GM19455 (cell line): ENCODE data around the gene WIPF2.

ENCODE experiments used
- ATAC-seq: cut with Tn5 transposase; IDR thresholded peaks from one replicate; pipeline ENCODE4 v1.9.1; 2021; ENCODE audit not compliant: unreplicated experiment

The WIPF2 gene

DNA sequence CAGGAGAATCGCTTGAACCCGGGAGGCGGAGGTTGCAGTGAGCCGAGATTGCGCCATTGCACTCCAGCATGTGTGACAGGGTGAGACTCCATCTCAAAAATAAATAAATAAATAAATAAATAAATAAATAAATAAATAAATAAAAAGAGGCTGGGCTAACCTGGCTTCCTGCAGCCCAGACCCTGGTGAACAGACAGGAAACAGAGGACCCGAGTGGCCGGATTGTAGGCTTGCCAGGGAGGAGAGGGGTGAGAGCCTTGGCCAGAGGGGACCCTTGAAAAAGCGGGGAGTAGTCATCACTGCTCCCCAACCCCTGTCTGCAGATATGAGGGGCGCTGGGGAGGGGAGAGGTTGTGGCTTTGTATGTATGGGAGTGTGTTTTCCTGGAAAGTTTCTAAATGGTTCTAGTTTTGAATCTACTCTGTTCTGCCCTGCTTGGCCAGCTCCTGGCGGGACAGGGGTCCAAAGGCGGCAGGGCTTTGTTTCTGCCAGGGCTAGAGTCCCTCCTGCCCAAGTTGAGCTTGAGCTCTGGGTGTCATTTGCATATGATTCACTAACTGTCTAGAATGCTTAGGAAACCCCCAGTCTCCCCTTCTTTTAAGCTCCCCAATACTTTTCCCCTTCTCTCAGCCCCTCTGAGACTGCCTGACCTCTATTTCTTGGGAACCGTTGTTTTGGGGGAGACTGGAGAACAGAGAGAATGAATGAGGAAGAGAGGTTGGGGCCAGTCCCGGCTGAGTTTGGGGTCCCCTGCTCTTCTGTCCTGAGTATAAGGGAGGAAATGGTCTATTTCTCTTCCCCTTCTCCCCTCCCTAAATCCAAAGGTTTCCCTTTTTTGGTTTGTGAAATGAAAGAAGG, 106.3 kb downstream of the WIPF2 start:
- ATAC-seq = no peak

DNA sequence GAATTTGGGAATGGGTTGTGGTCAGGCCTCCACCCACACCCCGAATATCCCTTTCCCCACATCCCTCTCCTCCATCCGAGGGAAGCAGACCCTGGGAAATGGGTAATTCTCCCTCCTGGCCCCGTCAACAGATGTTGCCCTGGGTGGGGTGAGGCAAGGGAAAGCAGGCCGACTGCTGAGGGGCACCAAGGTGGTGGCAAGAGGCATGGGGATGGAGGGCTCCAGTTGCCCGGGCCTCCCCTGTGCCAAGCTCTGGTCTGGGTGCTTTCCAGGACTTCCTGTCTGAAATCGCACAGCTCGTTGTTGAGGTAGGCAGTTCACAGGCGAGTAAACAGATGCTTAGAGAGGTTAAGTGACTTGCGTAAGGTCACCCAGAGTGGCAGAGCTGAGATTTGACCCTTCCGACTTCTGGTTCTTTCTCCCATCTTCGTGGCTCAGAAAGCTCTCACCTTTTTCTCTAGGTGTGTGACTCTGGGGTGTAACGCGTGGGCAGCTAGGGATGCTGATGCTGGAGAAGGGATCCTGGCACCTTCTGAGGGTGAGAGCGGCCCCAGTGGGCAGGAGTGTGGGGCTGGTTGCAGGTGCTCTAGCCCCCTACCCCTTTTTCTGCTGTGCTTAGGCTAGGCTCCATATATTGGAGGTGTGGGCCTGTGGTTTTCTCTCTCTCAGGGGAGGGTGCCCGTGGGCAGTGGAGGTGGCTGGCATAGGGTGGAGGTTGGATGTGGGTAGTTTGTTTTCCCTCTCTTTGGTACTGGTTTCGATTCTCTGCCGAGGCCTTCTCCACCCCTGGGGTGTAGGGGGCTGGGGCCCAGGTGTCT, 107.1 kb downstream of the WIPF2 start:
- no peak for ATAC-seq

DNA sequence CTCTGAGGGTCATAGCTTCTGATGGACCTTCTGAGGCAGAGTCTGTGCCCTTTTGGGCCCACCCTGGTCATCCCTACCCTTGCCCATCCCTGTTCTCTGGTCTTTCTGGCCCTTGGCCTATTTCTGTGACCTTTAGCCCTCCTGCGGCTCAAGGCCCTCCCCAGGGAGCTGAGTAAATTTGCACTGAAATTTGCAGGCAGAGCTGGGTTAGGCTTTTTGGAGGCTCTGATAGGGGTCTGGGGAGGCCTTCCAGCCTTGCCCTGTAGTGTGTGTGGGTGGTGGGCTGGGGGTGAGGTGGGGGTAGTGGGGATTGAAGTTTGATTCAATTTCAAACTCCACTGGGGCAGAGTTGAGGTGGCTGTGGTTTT, 107.7 kb downstream of the WIPF2 start:
- no peak for ATAC-seq

DNA sequence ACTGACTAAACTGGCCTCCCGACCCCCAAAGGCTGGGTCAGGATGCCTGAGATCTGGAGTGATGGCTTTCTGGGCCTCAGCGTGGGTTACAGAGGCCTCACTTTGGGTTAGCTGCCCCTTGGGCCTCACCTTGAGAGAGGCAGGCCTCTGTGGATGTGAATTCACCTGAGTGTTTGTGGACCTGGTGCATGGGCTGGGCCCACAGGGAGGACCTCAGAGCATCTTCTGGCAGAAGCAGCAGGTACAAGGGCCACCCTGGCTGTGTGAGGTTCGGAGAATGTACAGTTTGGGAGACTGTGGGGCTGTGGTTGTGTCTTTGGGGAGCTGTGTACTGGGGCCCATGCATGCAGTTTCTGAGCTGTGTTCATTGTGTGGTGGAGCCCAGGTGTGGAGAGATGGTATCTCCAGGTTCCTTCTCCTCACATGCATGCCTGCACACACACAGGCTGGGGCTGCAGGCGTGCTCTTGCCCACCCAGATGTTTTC, 108.2 kb downstream of the WIPF2 start:
- ATAC-seq = no peak

DNA sequence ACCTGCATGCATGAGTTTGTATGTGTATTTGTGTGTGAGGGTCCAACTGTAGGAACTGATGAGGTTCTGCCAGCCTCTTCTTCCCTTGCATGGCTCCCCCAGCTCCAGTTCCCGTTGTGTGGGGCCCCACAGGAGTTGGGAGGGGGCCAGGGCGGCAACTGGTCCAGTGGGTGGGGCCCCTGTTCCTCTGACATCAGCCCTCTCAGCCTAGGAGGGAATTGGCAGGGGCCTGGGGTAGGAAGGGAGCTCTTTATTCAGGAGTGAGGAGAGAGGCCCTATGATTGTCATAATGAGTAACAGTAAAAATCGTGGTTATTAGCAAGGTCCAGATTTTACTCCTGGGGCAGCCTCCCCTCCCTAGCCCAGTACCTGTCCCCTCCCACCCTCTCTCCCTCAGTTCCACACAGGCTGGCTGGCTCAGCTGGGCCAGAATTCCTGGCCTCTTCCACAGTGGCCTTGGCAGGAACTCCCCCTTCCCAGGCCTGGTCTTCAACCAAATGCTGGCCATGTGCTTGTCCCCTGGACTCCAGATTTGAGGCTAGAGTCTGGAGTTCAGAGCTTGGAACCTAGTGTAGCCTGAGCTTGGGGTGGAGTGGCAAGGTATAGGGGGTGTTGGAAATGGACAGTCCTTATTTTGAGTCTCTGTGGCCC, 108.8 kb downstream of the WIPF2 start:
- no peak for ATAC-seq

DNA sequence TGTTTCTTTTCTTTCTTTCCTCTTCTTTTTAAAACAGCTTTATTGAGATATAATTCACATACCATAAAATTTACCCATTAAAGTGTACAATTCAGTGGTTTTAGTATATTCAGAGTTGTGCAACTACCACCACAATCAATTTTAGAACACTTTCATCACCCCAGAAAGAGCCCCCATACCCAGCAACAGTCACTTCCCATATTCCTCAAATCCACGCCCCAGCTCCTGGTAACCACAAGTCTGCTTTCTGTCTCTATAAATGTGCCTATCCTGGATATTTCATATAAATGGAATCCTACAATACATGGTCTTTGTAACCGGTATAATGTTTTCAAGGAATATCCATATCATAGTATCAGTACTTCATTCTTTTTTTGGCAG, 109.3 kb downstream of the WIPF2 start:
- ATAC-seq = no peak

DNA sequence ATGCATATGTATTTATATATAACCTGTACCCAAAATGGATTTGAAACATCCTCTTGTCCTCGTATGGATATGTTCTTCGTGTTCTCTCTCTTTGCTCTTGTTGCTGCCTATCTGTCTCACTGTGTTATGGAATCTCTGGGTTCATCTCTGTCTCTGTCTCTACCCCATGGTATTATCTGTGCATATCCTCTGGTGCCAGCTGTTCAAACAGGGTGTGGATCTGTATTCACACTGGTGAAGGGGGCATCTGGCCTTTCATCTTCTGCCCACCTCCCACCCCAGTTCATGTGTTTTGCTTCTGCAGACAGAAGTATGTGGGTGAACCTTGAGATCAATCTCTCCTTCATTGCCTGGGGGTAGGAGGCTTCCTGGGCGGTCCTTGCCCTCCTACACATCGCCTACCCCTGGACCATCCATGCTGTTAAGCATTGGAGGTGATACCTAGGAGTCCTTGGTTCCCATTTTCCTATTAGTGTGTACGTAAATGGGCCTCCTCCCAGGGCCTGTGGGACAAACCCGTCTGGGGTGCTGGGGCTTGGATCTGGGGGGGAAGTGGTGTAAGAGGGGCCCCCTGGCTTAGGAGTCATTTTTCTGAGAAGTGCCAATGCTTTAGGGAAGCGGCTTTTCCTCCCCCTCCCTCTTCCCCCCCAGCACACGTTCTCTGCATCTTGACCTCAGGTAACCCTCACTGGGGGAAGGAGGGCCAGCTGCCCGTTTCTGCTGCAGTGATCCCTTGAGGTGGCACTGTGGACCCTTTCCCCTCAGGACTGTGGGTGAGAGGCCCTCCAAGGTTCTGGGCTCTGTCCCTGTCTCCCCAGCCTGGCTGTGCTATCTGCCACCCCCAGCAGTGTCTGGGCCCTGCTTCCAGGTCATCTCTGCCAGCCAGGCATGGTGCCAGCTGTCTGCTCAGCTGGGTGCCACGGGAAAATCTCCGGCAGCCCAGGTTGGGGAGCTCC, 111.0 kb downstream of the WIPF2 start:
- no peak for ATAC-seq

DNA sequence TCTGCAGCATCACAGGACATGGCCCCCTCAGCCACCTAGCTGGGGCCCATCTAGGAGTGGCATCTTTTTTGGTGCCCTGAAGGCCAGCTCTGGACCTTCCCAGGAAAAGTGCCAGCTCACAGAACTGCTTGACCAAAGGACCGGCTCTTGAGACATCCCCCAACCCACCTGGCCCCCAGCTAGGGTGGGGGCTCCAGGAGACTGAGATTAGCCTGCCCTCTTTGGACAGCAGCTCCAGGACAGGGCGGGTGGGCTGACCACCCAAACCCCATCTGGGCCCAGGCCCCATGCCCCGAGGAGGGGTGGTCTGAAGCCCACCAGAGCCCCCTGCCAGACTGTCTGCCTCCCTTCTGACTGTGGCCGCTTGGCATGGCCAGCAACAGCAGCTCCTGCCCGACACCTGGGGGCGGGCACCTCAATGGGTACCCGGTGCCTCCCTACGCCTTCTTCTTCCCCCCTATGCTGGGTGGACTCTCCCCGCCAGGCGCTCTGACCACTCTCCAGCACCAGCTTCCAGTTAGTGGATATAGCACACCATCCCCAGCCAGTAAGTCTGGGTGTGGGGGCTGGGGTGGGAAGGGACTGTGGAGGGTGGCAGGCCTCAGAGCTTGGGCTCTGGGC, 111.9 kb downstream of the WIPF2 start:
- no peak for ATAC-seq

DNA sequence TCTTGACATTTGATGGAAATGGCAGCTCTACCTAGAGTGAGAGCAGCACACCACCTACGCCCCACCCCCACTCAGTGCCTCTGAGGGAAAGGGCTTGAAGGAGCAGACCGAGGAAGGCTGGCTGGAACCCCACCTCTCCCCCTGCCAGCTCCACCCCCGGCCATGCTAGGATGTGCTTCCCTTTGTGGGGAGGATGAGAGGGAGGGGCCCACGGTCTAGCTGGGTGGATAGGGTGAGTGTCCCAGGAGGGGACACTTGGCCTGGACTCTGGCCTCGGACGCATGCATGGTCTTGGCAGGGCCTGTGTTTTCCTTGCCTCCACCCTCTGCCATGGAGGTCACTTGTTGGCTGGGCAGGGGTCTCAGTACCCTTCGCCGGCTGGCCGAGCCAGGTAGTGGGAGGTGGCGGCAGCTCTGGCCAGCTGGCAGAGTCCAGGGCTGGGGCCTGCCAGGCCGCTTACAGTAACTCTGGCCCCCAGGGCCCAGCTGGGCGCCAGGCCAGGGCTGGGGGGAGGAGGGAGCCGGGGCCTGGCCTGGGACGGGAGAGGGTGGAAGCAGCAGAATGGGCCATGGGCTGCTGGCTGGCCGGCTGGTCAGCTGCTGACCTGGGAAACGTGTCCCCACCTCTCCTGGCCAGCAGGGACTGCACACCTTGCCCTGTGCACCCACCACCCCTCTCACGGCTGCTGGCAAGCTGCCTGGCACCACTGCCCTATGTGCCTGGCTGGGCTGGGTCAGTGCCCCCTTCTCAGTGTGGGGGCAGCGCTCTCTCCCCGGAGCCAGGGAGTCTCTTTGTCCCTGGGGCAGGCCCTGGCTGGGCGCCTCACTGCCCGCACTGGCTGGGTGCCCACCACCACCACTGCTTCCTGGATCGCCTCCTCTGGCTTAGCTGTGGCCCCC, 112.9 kb downstream of the WIPF2 start:
- no peak for ATAC-seq
